Glutamatergic neuron (in vitro differentiated cells): ENCODE measurements around the gene ZFYVE1. TPM values are rescaled to one million over a fixed set of nuclear protein-coding genes. Genes with fewer than 3 reads are reported as not detected.
"Not testable (repeated sequence)": the region's sequence is repeated elsewhere in the genome, so short reads cannot be mapped to it uniquely, and the experiment has no call there.

Experiments used
- DNase-seq: peaks from one replicate; pipeline ENCODE4 v3.0.0; 2022
- H3K27ac Mint-ChIP-seq: one replicate; pipeline ENCODE4 v1.8.0; 2020; ENCODE audit warnings: mild to moderate bottlenecking, mixed read lengths, inconsistent platforms; ENCODE audit not compliant: unreplicated experiment
- H3K27me3 Mint-ChIP-seq: one replicate; pipeline ENCODE4 v1.8.0; 2020; ENCODE audit warnings: mild to moderate bottlenecking, moderate library complexity, mixed read lengths, inconsistent platforms; ENCODE audit not compliant: unreplicated experiment
- H3K36me3 Mint-ChIP-seq: one replicate; pipeline ENCODE4 v1.8.0; 2020; ENCODE audit warnings: mild to moderate bottlenecking, mixed read lengths, inconsistent platforms; ENCODE audit not compliant: unreplicated experiment
- H3K4me1 Mint-ChIP-seq: one replicate; pipeline ENCODE4 v1.8.0; 2020; ENCODE audit warnings: mild to moderate bottlenecking, low read depth, mixed read lengths, inconsistent platforms; ENCODE audit not compliant: unreplicated experiment
- H3K4me3 Mint-ChIP-seq: one replicate; pipeline ENCODE4 v1.8.0; 2020; ENCODE audit warnings: mild to moderate bottlenecking, mixed read lengths, inconsistent platforms; ENCODE audit not compliant: unreplicated experiment
- H3K9me3 Mint-ChIP-seq: one replicate; pipeline ENCODE4 v1.8.0; 2020; ENCODE audit warnings: mild to moderate bottlenecking, moderate library complexity, mixed read lengths, inconsistent platforms; ENCODE audit not compliant: unreplicated experiment
- CTCF ChIP-seq: fragments of 200-600 bp; sonication (generic); IDR thresholded peaks from one replicate; pipeline ENCODE4 v1.5.0; 2021; ENCODE audit not compliant: partially characterized antibody, unreplicated experiment
- total RNA-seq: library from RNA; stranded (reverse); fragmentation: NEBNext Ultra II Directional; extraction: Animal tissue kit (Norgen Biotek cat#: 25700); gene quantifications from one replicate; pipeline ENCODE4 v1.2.1, GENCODE V29; 2021; ENCODE audit not compliant: unreplicated experiment

ZFYVE1 gene
- total RNA-seq, 1 donor from 2014 or later = 43.7 TPM

- peaks cover 3% of the 10 kb centered on the region for H3K27me3 Mint-ChIP-seq
- no peak for DNase-seq
- TF ChIP-seq CTCF = no peak
- no peak overlapping the region for H3K27ac Mint-ChIP-seq
- no peaks in the 10 kb centered on the region for H3K4me1 Mint-ChIP-seq
- peaks cover 6% of the 10 kb centered on the region for H3K9me3 Mint-ChIP-seq
- H3K36me3 Mint-ChIP-seq = peaks cover 5% of the 10 kb centered on the region
- H3K4me3 Mint-ChIP-seq = no peak overlapping the region
Measured at GRCh38 chr14:72958548-72958947, 68.4 kb downstream of the ZFYVE1 start.

- Mint-ChIP-seq H3K4me1 (no peaks in the 10 kb centered on the region), H3K4me3 (no peak overlapping the region), H3K36me3 (peaks cover 5% of the 10 kb centered on the region), H3K27ac (no peak overlapping the region), H3K9me3 (peaks cover 6% of the 10 kb centered on the region), H3K27me3 (peaks cover 3% of the 10 kb centered on the region)
- TF ChIP-seq CTCF = no peak
- no peak for DNase-seq
Measured at GRCh38 chr14:72957213-72957612, 69.7 kb downstream of the ZFYVE1 start.

- H3K9me3 Mint-ChIP-seq, H3K36me3 Mint-ChIP-seq, H3K27me3 Mint-ChIP-seq, H3K4me1 Mint-ChIP-seq, H3K27ac Mint-ChIP-seq, DNase-seq, H3K4me3 Mint-ChIP-seq: not testable (repeated sequence)
Measured at GRCh38 chr14:72956741-72957140, 70.2 kb downstream of the ZFYVE1 start.

- Mint-ChIP-seq H3K36me3 (no peaks in the 10 kb centered on the region), H3K27ac (no peak overlapping the region), H3K4me3 (no peak overlapping the region), H3K27me3 (no peaks in the 10 kb centered on the region), H3K4me1 (no peaks in the 10 kb centered on the region), H3K9me3 (peaks cover 3% of the 10 kb centered on the region)
- TF ChIP-seq CTCF = no peak
- DNase-seq = no peak
Measured at GRCh38 chr14:72952171-72952570, 74.7 kb downstream of the ZFYVE1 start.

- no peak overlapping the region for H3K27ac Mint-ChIP-seq
- H3K27me3 Mint-ChIP-seq = no peaks in the 10 kb centered on the region
- H3K36me3 Mint-ChIP-seq = peaks cover 4% of the 10 kb centered on the region
- TF ChIP-seq CTCF = peak; percentile 94
- no peaks in the 10 kb centered on the region for H3K4me1 Mint-ChIP-seq
- H3K4me3 Mint-ChIP-seq = no peak overlapping the region
- no peaks in the 10 kb centered on the region for H3K9me3 Mint-ChIP-seq
- DNase-seq = peak; percentile 82
Measured at GRCh38 chr14:72948481-72949138, 78.3 kb downstream of the ZFYVE1 start.
